ENCODE data around the gene NEUROD4.

GRCh38 chr12:55058776-55059175, 39.0 kb downstream of the NEUROD4 start:
- TF ChIP-seq GATA3 (IDR thresholded peaks at IDR 0.05; ENCODE audit: low read depth, low read length) (no peak), GATA2 (IDR thresholded peaks at IDR 0.05; ENCODE audit: low read depth, low read length) (no peak)
